GM20000 (cell line): Measurements from ENCODE around the gene IDI2.
"Not testable (repeated sequence)": the region's sequence is repeated elsewhere in the genome, so short reads cannot be mapped to it uniquely, and the experiment has no call there.

ENCODE experiments used
- DNase-seq: peaks from one replicate; pipeline ENCODE4 v3.0.0; 2012; ENCODE audit warnings: low spot score
- CTCF ChIP-seq: IDR thresholded peaks from 2 replicates; pipeline ENCODE4 v1.5.1; 2012; ENCODE audit warnings: mild to moderate bottlenecking, control low read depth; ENCODE audit errors: extremely low read depth, missing control alignments

Gene IDI2

GRCh38 chr10:1045415-1045814 lies 19.8 kb upstream of the IDI2 start:
- TF ChIP-seq CTCF = no peak

GRCh38 chr10:1044964-1045363 lies 19.3 kb upstream of the IDI2 start:
- TF ChIP-seq CTCF = no peak

More at GRCh38 chr10:1045415-1045814, 19.8 kb upstream of the IDI2 start:
- no peak for DNase-seq

GRCh38 chr10:1044146-1044545 lies 18.5 kb upstream of the IDI2 start:
- no peak for DNase-seq
- TF ChIP-seq CTCF = no peak

More at GRCh38 chr10:1044964-1045363, 19.3 kb upstream of the IDI2 start:
- no peak for DNase-seq

- peak; percentile 65 for DNase-seq
- no peak for TF ChIP-seq CTCF
These were observed 17.9 kb upstream of the IDI2 start for GRCh38 chr10:1043532-1043995.

- TF ChIP-seq CTCF = no peak
These were observed 15.9 kb upstream of the IDI2 start for GRCh38 chr10:1041514-1041913.

GRCh38 chr10:1040133-1040532 lies 14.5 kb upstream of the IDI2 start:
- DNase-seq = no peak
- TF ChIP-seq CTCF = no peak

More at GRCh38 chr10:1041514-1041913, 15.9 kb upstream of the IDI2 start:
- DNase-seq = no peak

GRCh38 chr10:1038769-1039168 lies 13.1 kb upstream of the IDI2 start:
- DNase-seq = not testable (repeated sequence)

GRCh38 chr10:1037098-1037497 lies 11.4 kb upstream of the IDI2 start:
- DNase-seq = no peak
- TF ChIP-seq CTCF = no peak
